H9 (cell line): ENCODE data around the gene RELL1. TPM values are rescaled to one million over a fixed set of nuclear protein-coding genes. Genes with fewer than 3 reads are reported as not detected.

Experiments used
- DNase-seq: peaks from one replicate; pipeline ENCODE4 v3.0.0-alpha.2; 2017
- H2AFZ ChIP-seq: one replicate; pipeline ENCODE4 v1.6.1; 2013; ENCODE audit warnings: mild to moderate bottlenecking, low read length, control low read depth, moderate library complexity
- H2AK5ac ChIP-seq: 2 replicates; pipeline ENCODE4 v1.6.1; 2013; ENCODE audit warnings: low read length, control low read depth, mixed read lengths; ENCODE audit not compliant: insufficient read length
- H2BK120ac ChIP-seq: one replicate; pipeline ENCODE4 v1.6.1; 2013; ENCODE audit warnings: low read depth, mild to moderate bottlenecking, low read length, control low read depth, inconsistent platforms; ENCODE audit not compliant: poor library complexity, severe bottlenecking
- H2BK12ac ChIP-seq: 2 replicates; pipeline ENCODE4 v1.6.1; 2013; ENCODE audit warnings: low read length, control low read depth, mixed read lengths, low read depth; ENCODE audit not compliant: insufficient read length
- H2BK15ac ChIP-seq: 2 replicates; pipeline ENCODE4 v1.6.1; 2013; ENCODE audit warnings: low read depth, low read length, control low read depth
- H2BK20ac ChIP-seq: one replicate; pipeline ENCODE4 v1.6.1; 2013; ENCODE audit warnings: low read depth, mild to moderate bottlenecking, low read length, control low read depth, inconsistent platforms; ENCODE audit not compliant: poor library complexity, severe bottlenecking
- H2BK5ac ChIP-seq: 2 replicates; pipeline ENCODE4 v1.6.1; 2013; ENCODE audit warnings: low read length, control low read depth, mixed read lengths; ENCODE audit not compliant: insufficient read length
- H3K14ac ChIP-seq: 2 replicates; pipeline ENCODE4 v1.6.1; 2013; ENCODE audit warnings: low read length, control low read depth; ENCODE audit not compliant: insufficient read depth
- H3K18ac ChIP-seq: 2 replicates; pipeline ENCODE4 v1.6.1; 2013; ENCODE audit warnings: low read depth, mild to moderate bottlenecking, mixed read lengths, low read length, control low read depth; ENCODE audit not compliant: insufficient read length
- H3K23ac ChIP-seq: 2 replicates; pipeline ENCODE4 v1.6.1; 2013; ENCODE audit warnings: low read length, control low read depth, mixed read lengths, low read depth; ENCODE audit not compliant: insufficient read length
- H3K23me2 ChIP-seq: 2 replicates; pipeline ENCODE4 v1.6.1; 2013; ENCODE audit warnings: low read depth, mild to moderate bottlenecking, mixed read lengths, low read length, control low read depth; ENCODE audit not compliant: insufficient read length, poor library complexity, severe bottlenecking
- H3K27ac ChIP-seq: 2 replicates; pipeline ENCODE4 v1.5.1; 2013; ENCODE audit warnings: low read length, control low read depth, mixed read lengths, low read depth; ENCODE audit not compliant: insufficient read length
- H3K27me3 ChIP-seq: 2 replicates; pipeline ENCODE4 v1.6.1; 2013; ENCODE audit warnings: low read length, control low read depth, inconsistent platforms; ENCODE audit not compliant: insufficient read depth
- H3K4ac ChIP-seq: 2 replicates; pipeline ENCODE4 v1.6.1; 2013; ENCODE audit warnings: low read depth, mild to moderate bottlenecking, control low read depth, inconsistent platforms, low read length, moderate library complexity
- H3K4me1 ChIP-seq: 2 replicates; pipeline ENCODE4 v1.6.1; 2013; ENCODE audit warnings: low read length, control low read depth, inconsistent platforms; ENCODE audit not compliant: insufficient read depth
- H3K4me2 ChIP-seq: 2 replicates; pipeline ENCODE4 v1.6.1; 2013; ENCODE audit warnings: low read length, control low read depth, mixed read lengths; ENCODE audit not compliant: insufficient read length, insufficient read depth
- H3K56ac ChIP-seq: 2 replicates; pipeline ENCODE4 v1.6.1; 2013; ENCODE audit warnings: low read depth, mild to moderate bottlenecking, mixed read lengths, low read length, control low read depth; ENCODE audit not compliant: insufficient read length
- H3K79me1 ChIP-seq: 2 replicates; pipeline ENCODE4 v1.6.1; 2013; ENCODE audit warnings: low read depth, mild to moderate bottlenecking, moderate library complexity, low read length, control low read depth, inconsistent platforms; ENCODE audit not compliant: insufficient read depth, poor library complexity, severe bottlenecking
- H3K79me2 ChIP-seq: 2 replicates; pipeline ENCODE4 v1.6.1; 2013; ENCODE audit warnings: low read length, control low read depth, inconsistent platforms; ENCODE audit not compliant: insufficient read depth
- H3K9ac ChIP-seq: 2 replicates; pipeline ENCODE4 v1.6.1; 2013; ENCODE audit warnings: low read length, control low read depth, mixed read lengths; ENCODE audit not compliant: insufficient read length; ENCODE audit errors: extremely low read depth
- H3K9me3 ChIP-seq: one replicate; pipeline ENCODE4 v1.6.1; 2013; ENCODE audit warnings: low read depth, low read length, inconsistent platforms; ENCODE audit not compliant: control insufficient read depth
- H3T11ph ChIP-seq: one replicate; pipeline ENCODE4 v1.6.1; 2013; ENCODE audit warnings: mild to moderate bottlenecking, low read length, control low read depth, inconsistent platforms
- H4K20me1 ChIP-seq: one replicate; pipeline ENCODE4 v1.6.1; 2013; ENCODE audit not compliant: control insufficient read depth, insufficient read length, insufficient read depth
- H4K5ac ChIP-seq: 2 replicates; pipeline ENCODE4 v1.6.1; 2013; ENCODE audit warnings: low read depth, mild to moderate bottlenecking, mixed read lengths, low read length, control low read depth; ENCODE audit not compliant: insufficient read length
- H4K8ac ChIP-seq: replicated peaks from 2 replicates; pipeline ENCODE4 v1.6.1; 2013; ENCODE audit warnings: low read length, control low read depth, mixed read lengths, low read depth; ENCODE audit not compliant: insufficient read length
- H4K91ac ChIP-seq: 2 replicates; pipeline ENCODE4 v1.6.1; 2013; ENCODE audit warnings: low read depth, mild to moderate bottlenecking, moderate library complexity, mixed read lengths, low read length, control low read depth; ENCODE audit not compliant: insufficient read length
- H3K27ac Mint-ChIP-seq, 3 experiments: 2 replicates in 2 of 3; 3 replicates in 1 of 3; pipeline ENCODE4 v1.8.0; 2020 to 2021; ENCODE audit warnings: mixed read lengths in 3 of 3, mild to moderate bottlenecking in 1 of 3, moderate library complexity in 1 of 3
- H3K27me3 Mint-ChIP-seq: 2 replicates; pipeline ENCODE4 v1.8.0; 2021; ENCODE audit warnings: low read depth, mild to moderate bottlenecking, moderate library complexity, mixed read lengths
- H3K36me3 Mint-ChIP-seq, 3 experiments: 2 replicates in 2 of 3; 3 replicates in 1 of 3; pipeline ENCODE4 v1.8.0; 2020 to 2021; ENCODE audit warnings: low read depth in 3 of 3, mixed read lengths in 3 of 3; ENCODE audit not compliant: insufficient read depth in 1 of 3
- H3K4me1 Mint-ChIP-seq, 2 experiments: 2 replicates each; pipeline ENCODE4 v1.8.0; 2020; ENCODE audit warnings: mixed read lengths in 2 of 2
- H3K4me3 Mint-ChIP-seq, 2 experiments: 2 replicates in 1 of 2; 3 replicates in 1 of 2; pipeline ENCODE4 v1.8.0; 2020 to 2021; ENCODE audit warnings: mild to moderate bottlenecking in 2 of 2, mixed read lengths in 2 of 2, moderate library complexity in 1 of 2
- H3K9me3 Mint-ChIP-seq, 2 experiments: 2 replicates in 1 of 2; 3 replicates in 1 of 2; pipeline ENCODE4 v1.8.0; 2020; ENCODE audit warnings: mild to moderate bottlenecking in 2 of 2, mixed read lengths in 2 of 2, moderate library complexity in 1 of 2
- CTCF ChIP-seq: fragments of 200-600 bp; sonication (generic); conservative IDR thresholded peaks from 3 replicates; pipeline ENCODE4 v1.8.0; 2021; ENCODE audit warnings: antibody characterized with exemption, mild to moderate bottlenecking
- total RNA-seq: library from RNA; stranded (reverse); gene quantifications from 2 replicates; pipeline ENCODE4 v1.2.1, GENCODE V29; 2021

The RELL1 gene
- total RNA-seq, 1 experiment from 2014 or later: 10.8 TPM

- H3K23me2 ChIP-seq: no peaks in the 10 kb centered on the region
- Mint-ChIP-seq H3K9me3 (peaks cover 0 to 5% of the 10 kb centered on the region in 2 experiments; a peak in 1 of 5 replicates), H3K36me3 (no peaks in the 10 kb centered on the region; a peak in 1 of 7 replicates), H3K4me1 (peaks cover 0 to 6% of the 10 kb centered on the region in 2 experiments; a peak in 2 of 4 replicates), H3K27ac (no peak overlapping the region), H3K27me3 (no peaks in the 10 kb centered on the region), H3K4me3 (no peak overlapping the region)
- no peaks in the 10 kb centered on the region for H3K4me1 ChIP-seq
- H3K4me2 ChIP-seq: no peak overlapping the region
- H3T11ph ChIP-seq: no peak overlapping the region
- H4K8ac ChIP-seq: no peak overlapping the region
- no peak overlapping the region for H2AFZ ChIP-seq
- TF ChIP-seq CTCF: no peak
- H3K27ac ChIP-seq: no peak overlapping the region
- no peak overlapping the region for H3K23ac ChIP-seq
- H3K27me3 ChIP-seq: no peaks in the 10 kb centered on the region
- H4K91ac ChIP-seq: no peak overlapping the region
- no peak overlapping the region for H4K5ac ChIP-seq
- H2BK20ac ChIP-seq: no peak overlapping the region
- no peak for DNase-seq
- H3K18ac ChIP-seq: no peak overlapping the region
- H2BK120ac ChIP-seq: no peak overlapping the region
- H4K20me1 ChIP-seq: no peaks in the 10 kb centered on the region
- H3K9me3 ChIP-seq: no peaks in the 10 kb centered on the region
- H2BK12ac ChIP-seq: no peak overlapping the region
- H3K79me1 ChIP-seq: no peaks in the 10 kb centered on the region
- no peak overlapping the region for H3K4ac ChIP-seq
- no peak overlapping the region for H3K56ac ChIP-seq
- H3K14ac ChIP-seq: no peak overlapping the region
- H3K79me2 ChIP-seq: no peaks in the 10 kb centered on the region
- no peak overlapping the region for H2BK5ac ChIP-seq
- no peak overlapping the region for H2AK5ac ChIP-seq
- no peak overlapping the region for H2BK15ac ChIP-seq
- no peak overlapping the region for H3K9ac ChIP-seq
These were observed 112.6 kb downstream of the RELL1 start for GRCh38 chr4:37573566-37573965.
